ENCODE results near the gene EDA. TPM values are rescaled to one million over a fixed set of nuclear protein-coding genes. Genes with fewer than 3 reads are reported as not detected.

The EDA gene
- total and polyA plus RNA-seq, 2 donors (not counting 1 experiment from before 2014, with no cell fraction given), result 0.04 to 1.2 TPM

DNA sequence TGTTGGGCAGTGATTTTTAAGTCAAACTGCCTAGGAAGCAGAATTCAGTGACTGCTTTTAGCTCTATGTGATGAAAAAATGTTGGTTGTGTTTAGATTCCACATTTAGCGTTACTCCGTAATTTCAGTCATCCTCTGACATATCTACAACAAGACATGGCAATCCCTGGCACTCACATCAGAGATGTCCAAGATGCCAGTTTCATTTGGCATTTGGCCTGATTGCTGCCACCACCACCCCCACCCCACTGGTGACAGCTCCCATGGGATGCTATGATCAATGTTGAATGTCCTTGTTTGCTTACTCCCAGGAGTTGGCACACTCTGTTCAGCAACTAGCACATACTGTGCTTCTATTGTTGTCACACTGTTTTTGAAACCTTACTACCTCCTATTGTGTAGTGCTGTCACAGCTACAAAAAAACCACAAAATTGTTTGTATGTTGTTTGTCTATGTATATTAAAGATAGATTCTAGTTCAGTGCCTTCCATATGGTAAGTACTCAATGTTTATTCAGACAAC, 332.4 kb downstream of the EDA start:
- Mint-ChIP-seq H3K27me3 (no peaks in the 10 kb centered on the region), H3K4me1 (no peaks in the 10 kb centered on the region), H3K9me3 (ENCODE audit: insufficient read depth) (no peaks in the 10 kb centered on the region), H3K4me3 (no peak overlapping the region), H3K27ac (no peak overlapping the region)
- Histone ChIP-seq H3K4me3 (ENCODE audit: control extremely low read depth in 1 of 5, extremely low read depth in 1 of 5, insufficient read depth in 1 of 5, low read depth in 2 of 5, low read length in 4 of 5) (no peak overlapping the region), H3K27me3 (replicated peaks in 1 of 4; ENCODE audit: control extremely low read depth in 1 of 4, control insufficient read depth in 3 of 4, insufficient read depth in 4 of 4, low read length in 3 of 4) (no peaks in the 10 kb centered on the region), H3K4me2 (replicated peaks; ENCODE audit: low read depth, low read length, poor library complexity, severe bottlenecking) (no peak overlapping the region), H3K4me1 (ENCODE audit: control insufficient read depth in 2 of 2, insufficient read depth in 2 of 2, low read length in 2 of 2) (no peaks in the 10 kb centered on the region), H2AFZ (ENCODE audit: insufficient read depth, low read depth, low read length, poor library complexity, severe bottlenecking) (no peak overlapping the region), H3K79me2 (ENCODE audit: control insufficient read depth, insufficient read depth, low read length) (no peaks in the 10 kb centered on the region), H3K9ac (ENCODE audit: low read length) (no peak overlapping the region), H4K20me1 (ENCODE audit: control insufficient read depth, insufficient read depth, low read length, poor library complexity, severe bottlenecking) (no peaks in the 10 kb centered on the region), H3K36me3 (replicated peaks in 1 of 2; ENCODE audit: control extremely low read depth in 1 of 2, control insufficient read depth in 1 of 2, extremely low read depth in 1 of 2, insufficient read depth in 2 of 2, low read length in 1 of 2) (no peaks in the 10 kb centered on the region), H3K27ac (ENCODE audit: low read length in 2 of 2) (no peak overlapping the region), H3K9me3 (ENCODE audit: control extremely low read depth in 1 of 3, control insufficient read depth in 2 of 3, insufficient read depth in 1 of 3, low read length in 2 of 3) (peaks cover 0 to 9% (median 0%) of the 10 kb centered on the region in 3 donors)
- ATAC-seq (ENCODE audit: low read depth) (no peak), DNase-seq (no peak)
- no peak for TF ChIP-seq CTCF (IDR thresholded peaks at IDR 0.05)
- TF ChIP-seq EZH2 (IDR thresholded peaks at IDR 0.05; ENCODE audit: borderline replicate concordance, insufficient read depth, low read depth, low read length, poor library complexity, severe bottlenecking), result no peak
- ChIA-PET POLR2A (no interaction called here), CTCF (no interaction called here)
- WGBS (ENCODE audit: insufficient coverage), result no CpG with 5 or more reads among the region's 2 CpGs
- intact Hi-C loops (cut with micrococcal nuclease), result no loop called here

DNA sequence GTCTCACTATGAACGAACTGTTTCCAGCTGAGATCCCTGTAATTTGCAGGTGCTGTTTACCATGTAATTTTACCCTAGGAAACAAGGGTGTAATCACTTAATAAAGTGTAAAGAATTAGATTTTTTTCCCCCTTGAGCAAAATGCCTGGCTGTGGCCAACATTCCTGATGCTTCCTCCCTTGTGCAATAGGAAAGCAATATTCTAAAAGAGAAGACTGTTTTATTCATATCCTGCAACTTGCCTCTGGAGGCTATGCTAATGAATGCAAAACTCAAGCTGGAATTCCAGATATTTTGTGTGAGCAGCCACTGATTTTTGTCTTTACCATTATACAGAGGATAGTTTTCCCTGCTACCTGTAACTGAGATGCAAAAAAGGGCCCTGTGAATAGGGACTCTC, 335.8 kb downstream of the EDA start:
- Histone ChIP-seq H3K4me1 (ENCODE audit: control insufficient read depth in 2 of 2, insufficient read depth in 2 of 2, low read length in 2 of 2) (no peaks in the 10 kb centered on the region), H3K9ac (ENCODE audit: low read length) (no peak overlapping the region), H2AFZ (ENCODE audit: insufficient read depth, low read depth, low read length, poor library complexity, severe bottlenecking) (no peak overlapping the region), H4K20me1 (ENCODE audit: control insufficient read depth, insufficient read depth, low read length, poor library complexity, severe bottlenecking) (no peaks in the 10 kb centered on the region), H3K4me3 (ENCODE audit: control extremely low read depth in 1 of 5, extremely low read depth in 1 of 5, insufficient read depth in 1 of 5, low read depth in 2 of 5, low read length in 4 of 5) (no peak overlapping the region), H3K79me2 (ENCODE audit: control insufficient read depth, insufficient read depth, low read length) (no peaks in the 10 kb centered on the region), H3K27me3 (replicated peaks in 1 of 4; ENCODE audit: control extremely low read depth in 1 of 4, control insufficient read depth in 3 of 4, insufficient read depth in 4 of 4, low read length in 3 of 4) (no peaks in the 10 kb centered on the region), H3K9me3 (ENCODE audit: control extremely low read depth in 1 of 3, control insufficient read depth in 2 of 3, insufficient read depth in 1 of 3, low read length in 2 of 3) (no peaks in the 10 kb centered on the region), H3K4me2 (replicated peaks; ENCODE audit: low read depth, low read length, poor library complexity, severe bottlenecking) (no peak overlapping the region), H3K36me3 (replicated peaks in 1 of 2; ENCODE audit: control extremely low read depth in 1 of 2, control insufficient read depth in 1 of 2, extremely low read depth in 1 of 2, insufficient read depth in 2 of 2, low read length in 1 of 2) (no peaks in the 10 kb centered on the region), H3K27ac (ENCODE audit: low read length in 2 of 2) (no peak overlapping the region)
- DNase-seq (no peak), ATAC-seq (ENCODE audit: low read depth) (no peak)
- intact Hi-C loops (cut with micrococcal nuclease), result no loop called here
- no CpG with 5 or more reads among the region's 1 CpG for WGBS (ENCODE audit: insufficient coverage)
- H3K4me1 Mint-ChIP-seq, result no peaks in the 10 kb centered on the region
- no peaks in the 10 kb centered on the region for H3K9me3 Mint-ChIP-seq (ENCODE audit: insufficient read depth)
- H3K4me3 Mint-ChIP-seq, result no peak overlapping the region
- no peak for TF ChIP-seq EZH2 (IDR thresholded peaks at IDR 0.05; ENCODE audit: borderline replicate concordance, insufficient read depth, low read depth, low read length, poor library complexity, severe bottlenecking)
- no peak for TF ChIP-seq CTCF (IDR thresholded peaks at IDR 0.05)
- no peak overlapping the region for H3K27ac Mint-ChIP-seq
- POLR2A ChIA-PET, result no interaction called here
- H3K27me3 Mint-ChIP-seq, result no peaks in the 10 kb centered on the region
- CTCF ChIA-PET, result no interaction called here
